HG03565 (cell line): ENCODE data around the gene TUNAR.

Experiments
- ATAC-seq: cut with Tn5 transposase; IDR thresholded peaks from one replicate; pipeline ENCODE4 v1.9.1; 2021; ENCODE audit warnings: mild to moderate bottlenecking, moderate library complexity; ENCODE audit not compliant: unreplicated experiment

Gene TUNAR

GRCh38 chr14:95871531-95871930 is 5.1 kb upstream of the TUNAR start:
- no peak for ATAC-seq

GRCh38 chr14:95872777-95873176 is 3.9 kb upstream of the TUNAR start:
- no peak for ATAC-seq

GRCh38 chr14:95875831-95876760 is 536 bp upstream of the TUNAR start:
- ATAC-seq: no peak

- no peak for ATAC-seq
Measured at GRCh38 chr14:95877633-95878032, 1.0 kb downstream of the TUNAR start.

- no peak for ATAC-seq
Measured at GRCh38 chr14:95884377-95884776, 7.7 kb downstream of the TUNAR start.

DNA sequence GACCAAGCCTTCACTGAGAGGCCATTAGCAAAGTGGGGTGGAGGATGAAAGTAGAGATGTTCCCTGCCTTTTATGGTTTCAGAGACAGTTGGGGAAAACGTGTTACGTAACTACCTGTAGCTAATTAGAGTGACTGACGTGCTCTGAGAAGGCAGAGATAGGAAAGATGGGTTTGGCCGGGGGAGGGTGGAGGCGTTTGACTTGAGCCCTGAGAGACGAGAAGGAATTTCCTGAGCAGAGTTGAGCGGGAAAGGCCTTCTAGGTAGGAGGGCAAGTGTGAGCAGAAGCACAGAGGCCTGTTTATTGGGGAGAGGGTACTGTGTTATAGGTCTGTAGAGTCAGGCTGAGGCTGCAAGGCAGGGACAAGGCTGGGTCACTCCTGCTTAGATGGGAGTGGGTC is 8.6 kb downstream of the TUNAR start:
- no peak for ATAC-seq

DNA sequence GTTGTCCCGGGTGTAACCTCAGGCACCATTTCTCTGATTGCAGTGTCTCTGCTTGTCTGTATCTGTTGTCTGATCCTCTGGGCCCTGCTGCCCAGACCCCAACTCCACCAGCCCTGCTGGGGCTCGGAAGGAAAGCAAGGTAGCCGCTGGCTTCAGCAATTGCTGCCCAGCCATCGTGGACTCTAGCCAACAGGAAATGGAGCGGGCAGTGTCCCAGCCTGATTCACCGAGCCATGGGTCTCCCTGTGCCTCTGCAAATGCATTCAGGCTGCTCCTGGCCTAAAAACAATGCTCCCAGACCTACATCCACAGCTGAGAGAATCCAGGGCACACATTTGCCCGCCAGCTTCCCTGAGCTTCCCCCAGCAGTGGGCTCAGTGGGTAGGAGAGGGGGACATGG is 9.2 kb downstream of the TUNAR start:
- ATAC-seq: no peak

GRCh38 chr14:95886366-95887056 is 9.9 kb downstream of the TUNAR start:
- no peak for ATAC-seq

- no peak for ATAC-seq
Measured at GRCh38 chr14:95887351-95887750, 10.7 kb downstream of the TUNAR start.

DNA sequence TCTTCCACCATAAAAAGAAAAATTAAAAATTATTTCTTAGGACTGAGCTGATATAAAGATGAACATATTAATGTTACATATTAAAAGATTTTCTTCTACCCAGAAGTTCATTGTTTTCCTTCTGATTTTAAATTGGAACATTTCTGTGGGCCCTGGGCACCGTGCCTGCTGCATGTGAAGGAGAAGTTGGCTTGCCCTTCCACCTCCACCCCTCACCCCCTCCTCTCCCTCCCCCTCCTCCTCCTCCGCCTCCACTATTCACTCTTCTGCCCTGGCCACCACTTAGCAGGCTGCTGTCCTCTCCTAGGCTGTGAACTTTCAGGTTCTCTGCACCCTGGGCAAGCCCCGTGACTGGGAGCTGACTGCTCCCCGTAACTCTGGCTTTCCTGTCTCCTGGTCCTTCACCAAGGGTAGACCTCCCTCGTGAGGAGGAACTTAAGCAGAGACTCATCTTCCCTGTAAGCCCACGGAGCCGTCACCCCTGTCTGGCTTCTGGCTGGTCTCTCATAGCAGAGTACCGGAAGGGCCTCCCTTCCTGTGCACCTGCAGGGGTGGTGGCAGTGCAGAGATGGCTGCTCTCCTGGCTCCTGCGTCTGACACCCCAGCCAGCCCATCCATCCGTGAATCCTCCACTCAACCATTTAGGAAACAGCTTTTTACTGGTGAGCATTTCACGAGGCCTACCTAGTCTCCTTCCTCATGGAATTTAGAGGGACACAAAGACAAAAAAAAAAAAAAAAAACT is 12.8 kb downstream of the TUNAR start:
- no peak for ATAC-seq

- no peak for ATAC-seq
Measured at GRCh38 chr14:95891742-95892141, 15.1 kb downstream of the TUNAR start.

DNA sequence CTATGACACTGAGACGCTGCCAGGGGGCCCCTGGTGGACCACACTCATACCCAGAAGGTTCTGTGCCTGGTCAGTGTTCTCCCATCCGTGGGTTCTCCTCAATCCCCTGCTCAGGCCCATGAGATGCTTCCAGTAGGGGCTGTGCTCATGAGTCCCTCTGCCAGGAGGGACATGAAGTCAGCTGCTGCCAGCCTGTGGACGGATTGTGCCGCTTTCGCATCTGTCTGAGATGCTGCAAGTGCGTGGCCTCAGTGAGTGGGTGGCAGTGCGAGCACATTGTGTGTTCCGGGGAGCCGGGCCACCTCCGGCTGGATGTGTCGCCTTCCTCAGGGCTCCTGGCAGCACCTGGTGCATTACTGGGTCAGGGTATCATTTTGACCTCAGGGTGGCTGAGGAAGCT is 15.5 kb downstream of the TUNAR start:
- no peak for ATAC-seq

GRCh38 chr14:95895720-95896119 is 19.1 kb downstream of the TUNAR start:
- no peak for ATAC-seq

DNA sequence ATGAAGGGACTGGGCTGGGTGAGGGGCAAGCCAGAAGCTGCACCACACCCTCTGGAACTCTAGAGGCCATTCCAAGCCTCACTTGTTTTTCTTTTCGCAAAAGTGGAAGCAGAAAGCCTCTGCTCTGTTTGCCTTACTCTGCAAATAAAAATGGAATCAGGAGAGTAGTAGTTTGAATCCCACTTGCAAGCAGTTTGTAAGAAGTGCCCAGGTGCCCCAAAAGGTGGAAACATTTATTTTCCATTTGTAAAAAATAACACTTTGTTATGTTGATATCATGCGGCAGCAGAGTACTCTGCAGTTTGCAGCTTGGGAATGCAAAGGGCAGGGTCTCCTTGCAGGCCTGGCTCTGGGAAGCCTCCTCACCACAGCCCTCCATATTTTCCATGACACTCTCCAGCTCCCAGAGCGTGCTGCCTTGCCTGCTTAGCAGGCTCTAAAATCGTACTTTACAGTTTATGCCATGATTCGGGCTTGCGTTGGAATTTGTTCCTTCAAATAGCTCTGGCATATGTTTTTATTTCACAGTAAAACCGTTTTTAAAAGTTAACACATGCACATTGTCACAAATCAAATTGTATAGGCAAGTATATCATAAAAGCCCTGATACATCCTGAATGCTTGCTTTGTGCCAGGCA is 20.0 kb downstream of the TUNAR start:
- ATAC-seq: no peak

- ATAC-seq: no peak
Measured at GRCh38 chr14:95897280-95897679, 20.6 kb downstream of the TUNAR start.

DNA sequence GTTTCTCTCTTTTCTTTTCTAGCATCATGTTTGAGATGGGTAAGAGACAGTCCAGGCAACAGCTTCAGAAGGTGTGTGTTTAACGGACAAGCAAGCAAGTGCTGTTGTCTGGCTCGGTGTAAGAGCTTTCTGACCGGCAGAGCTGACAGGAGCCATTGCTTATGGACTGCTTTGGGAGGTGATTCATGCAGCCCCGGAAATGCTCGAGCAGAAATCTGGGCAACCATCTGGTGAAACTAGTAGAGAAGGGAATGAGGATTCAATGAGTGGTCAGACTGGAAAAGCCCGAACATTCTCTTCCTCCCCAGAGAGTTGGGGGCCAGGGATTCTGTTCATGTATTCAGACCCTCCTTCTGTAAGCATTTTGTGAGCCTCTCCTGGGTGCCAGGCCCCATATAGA is 24.4 kb downstream of the TUNAR start:
- no peak for ATAC-seq

- no peak for ATAC-seq
Measured at GRCh38 chr14:95902273-95902826, 25.7 kb downstream of the TUNAR start.

- ATAC-seq: no peak
Measured at GRCh38 chr14:95903165-95903564, 26.5 kb downstream of the TUNAR start.

DNA sequence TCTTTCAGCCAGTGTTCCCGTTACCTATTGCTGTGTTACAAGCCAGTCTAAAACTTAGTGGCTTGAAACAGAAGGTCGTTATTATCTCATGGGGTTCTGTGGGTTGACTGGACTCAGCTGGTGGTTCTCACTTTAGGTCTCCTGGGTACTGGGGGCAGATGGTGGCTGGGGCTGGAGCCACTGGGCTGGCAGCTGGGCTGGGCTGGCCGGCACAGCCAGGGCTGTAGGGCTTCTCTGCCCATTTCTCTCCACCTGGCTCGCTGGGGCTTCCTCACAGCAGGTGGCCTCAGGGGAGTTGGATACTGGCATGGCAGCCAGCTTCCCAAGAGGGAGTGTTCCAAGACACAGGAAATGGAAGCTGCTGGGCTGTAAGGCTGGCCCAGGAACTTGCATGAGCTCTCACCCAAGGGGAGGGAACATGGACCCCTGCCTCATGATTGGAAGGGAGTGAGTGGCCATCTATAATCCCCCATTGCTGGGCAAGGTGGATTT is 27.0 kb downstream of the TUNAR start:
- no peak for ATAC-seq

DNA sequence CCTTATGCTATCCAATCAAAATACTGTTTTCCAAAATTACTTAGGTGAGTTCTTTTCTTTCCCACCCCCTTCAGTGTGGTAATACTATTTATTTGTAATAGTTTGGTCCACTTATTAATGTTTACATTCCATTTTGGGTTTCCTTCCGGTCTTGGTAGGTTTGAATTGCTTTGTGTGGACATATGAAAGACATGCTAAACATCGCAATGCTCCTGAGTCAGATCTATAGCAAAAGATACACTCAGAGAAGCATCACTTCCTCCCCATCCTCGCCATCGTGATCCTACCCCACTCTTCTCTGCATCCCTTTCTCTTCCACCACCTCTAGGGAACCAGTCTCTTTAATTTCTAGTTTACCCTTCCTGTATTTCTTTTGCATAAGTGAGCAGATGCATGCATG is 30.0 kb downstream of the TUNAR start:
- ATAC-seq: no peak

DNA sequence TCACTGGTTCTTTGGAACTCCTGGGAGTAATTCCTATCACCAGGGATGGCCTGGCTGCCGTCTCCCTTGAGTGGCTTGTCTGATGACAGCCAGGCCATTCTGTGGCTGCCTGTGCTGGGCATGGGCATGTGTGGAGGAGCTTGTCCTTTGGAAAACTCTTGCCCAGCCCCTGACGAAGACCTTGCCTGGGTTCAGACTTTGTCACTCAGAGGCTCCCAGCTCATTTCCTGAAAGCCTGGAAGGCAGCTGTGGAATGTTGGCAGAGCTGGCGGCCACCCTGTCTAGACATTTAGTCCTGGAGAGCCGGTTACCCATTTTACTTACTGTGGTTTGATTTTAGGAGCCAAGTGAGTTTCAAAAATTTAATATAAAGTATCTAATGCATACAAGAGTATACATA is 34.0 kb downstream of the TUNAR start:
- ATAC-seq: no peak
